ENCODE results near the gene SLC2A1. TPM values are rescaled to one million over a fixed set of nuclear protein-coding genes. Genes with fewer than 3 reads are reported as not detected.

Gene SLC2A1
- total RNA-seq, 2 experiments from 2014 or later = 168 to 170 TPM

DNA sequence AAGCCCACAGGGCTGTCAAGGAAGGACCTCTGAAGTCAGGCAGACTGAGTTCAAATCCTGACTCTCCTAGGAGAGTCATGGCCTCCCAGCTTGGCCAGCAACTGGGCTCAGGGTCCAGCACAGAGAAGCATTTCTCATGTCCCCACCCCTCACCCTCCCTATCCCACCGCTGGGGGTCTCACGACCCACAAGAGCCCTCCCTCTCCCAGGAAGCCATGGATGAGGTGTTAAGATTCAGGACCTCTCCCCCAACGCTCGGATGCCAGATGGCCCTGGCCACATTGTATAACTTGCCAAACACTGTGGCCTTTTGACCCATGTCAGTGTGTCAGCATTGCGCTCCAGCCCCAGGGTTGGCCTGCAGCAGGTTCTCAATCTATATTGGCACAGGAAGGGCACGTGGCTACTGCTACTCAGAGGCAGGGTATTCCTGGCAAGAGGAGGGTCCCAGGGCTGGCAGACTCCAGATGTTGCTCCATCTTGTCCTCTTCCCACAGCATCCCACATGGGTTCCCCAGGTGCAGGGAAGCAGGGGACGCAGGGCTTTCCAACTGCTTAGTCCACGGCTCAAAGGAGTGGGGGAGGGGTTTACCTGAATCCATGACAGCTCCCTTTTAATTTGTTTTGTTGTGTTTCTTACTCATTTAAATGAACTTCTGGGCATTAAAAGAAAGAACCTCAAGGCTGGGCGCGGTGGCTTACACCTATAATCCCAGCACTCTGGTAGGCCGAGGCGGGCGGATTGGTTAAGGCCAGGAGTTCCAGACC lies 10.5 kb downstream of the SLC2A1 start:
- ChIA-PET POLR2A (interaction anchor here (0.7 kb wide), 1 partner anchor 126 kb away, joined by 3 read pairs; no protein-coding TSS in a partner anchor), CTCF (interaction anchor here (0.6 to 1.4 kb wide), 4 partner anchors 9 to 126 kb away, joined by 3 to 5 read pairs (median 4); no protein-coding TSS in a partner anchor)

DNA sequence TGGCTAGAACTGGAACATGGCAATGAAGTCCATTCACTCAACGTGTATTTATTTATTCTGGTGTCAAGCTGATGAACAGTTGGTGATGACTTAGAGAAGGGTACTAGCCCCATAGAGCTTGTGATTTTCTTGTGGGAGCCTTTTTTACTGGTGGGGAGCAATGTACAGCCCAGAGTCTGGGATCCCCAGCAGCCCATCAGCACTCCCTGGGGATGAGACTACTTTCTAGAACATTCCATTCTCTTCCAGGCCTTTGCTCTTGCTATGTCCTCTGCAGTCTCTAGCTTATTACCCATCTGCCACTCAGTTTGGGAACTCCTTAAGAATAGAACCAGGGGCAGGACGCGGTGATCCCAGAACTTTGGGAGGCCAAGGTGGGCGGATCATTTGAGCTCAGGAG lies 11.6 kb downstream of the SLC2A1 start:
- ChIA-PET CTCF (interaction anchor here (0.6 to 1.4 kb wide), 5 partner anchors 10 to 127 kb away, joined by 3 to 5 read pairs (median 4); no protein-coding TSS in a partner anchor), POLR2A (interaction anchor here (0.7 kb wide), 1 partner anchor 127 kb away, joined by 3 read pairs; no protein-coding TSS in a partner anchor)

DNA sequence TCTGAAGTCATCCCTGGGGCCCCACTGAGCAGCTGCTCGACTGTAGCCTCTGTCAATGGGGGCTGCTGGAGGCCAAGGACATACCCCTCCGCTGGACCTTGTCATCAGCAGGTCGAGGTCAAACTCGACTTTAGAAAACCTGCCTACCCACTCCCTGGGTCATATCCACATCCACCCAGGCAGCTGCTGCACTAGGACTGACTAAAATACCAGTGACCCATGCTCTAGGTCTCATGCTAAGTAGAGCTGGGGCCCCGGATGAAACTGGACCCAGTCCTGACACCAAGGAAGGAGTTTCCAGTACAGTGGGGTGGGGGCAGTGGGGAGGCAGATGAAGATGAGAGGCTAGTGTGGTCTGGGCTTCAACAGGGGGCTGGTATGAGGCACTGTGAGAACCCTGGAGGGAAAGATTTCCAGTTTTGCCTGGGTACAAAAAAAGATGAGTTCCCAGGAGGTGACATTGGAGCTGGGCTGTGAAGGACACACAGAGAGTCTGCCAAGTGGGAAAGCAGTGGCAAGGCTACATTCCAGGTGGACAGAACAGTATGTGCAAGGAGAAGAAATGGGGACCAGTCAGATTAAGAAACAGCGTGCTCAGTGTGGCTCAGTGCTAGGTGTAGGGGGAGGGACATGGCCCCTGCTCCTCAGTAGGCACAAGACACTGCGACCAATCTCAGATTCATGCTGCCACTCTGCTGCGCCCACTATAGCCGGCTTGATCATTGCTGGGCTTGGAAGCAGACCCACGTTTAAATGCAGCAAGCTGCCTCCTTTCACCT lies 12.4 kb downstream of the SLC2A1 start:
- CTCF ChIA-PET = interaction anchor here (1.1 to 1.4 kb wide), 3 partner anchors 11 to 127 kb away, joined by 3 to 5 read pairs (median 4); no protein-coding TSS in a partner anchor
- POLR2A ChIA-PET = no interaction called here

DNA sequence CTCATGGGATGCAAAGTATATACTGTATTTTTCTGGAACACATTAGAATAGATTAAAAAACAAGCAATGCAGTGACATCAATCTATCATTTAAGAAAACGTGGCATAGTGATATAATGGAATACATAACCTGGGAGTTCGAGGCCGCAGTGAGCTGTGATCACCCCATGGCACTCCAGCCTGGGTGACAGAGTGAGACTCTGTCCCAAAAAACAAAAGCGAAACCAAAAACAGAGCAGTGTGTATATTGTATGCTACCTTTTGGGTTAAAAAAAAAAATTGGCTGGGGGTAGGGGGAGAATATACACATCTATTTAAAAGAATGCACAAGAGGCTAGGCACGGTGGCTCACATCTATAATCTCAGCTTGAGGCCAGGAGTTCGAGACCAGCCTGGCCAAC lies 13.5 kb downstream of the SLC2A1 start:
- ChIA-PET CTCF (no interaction called here), POLR2A (interaction anchor here (1.0 to 2.7 kb wide), 2 partner anchors 9 kb away, joined by 9 to 13 read pairs; no protein-coding TSS in a partner anchor)

- ChIA-PET CTCF (interaction anchor here (0.6 to 1.0 kb wide), 2 partner anchors 10 to 11 kb away, joined by 3 read pairs; no protein-coding TSS in a partner anchor), POLR2A (interaction anchor here (1.0 to 2.7 kb wide), 2 partner anchors 8 to 10 kb away, joined by 9 to 13 read pairs; no protein-coding TSS in a partner anchor)
Measured at GRCh38 chr1:42944246-42944928, 14.3 kb downstream of the SLC2A1 start.

DNA sequence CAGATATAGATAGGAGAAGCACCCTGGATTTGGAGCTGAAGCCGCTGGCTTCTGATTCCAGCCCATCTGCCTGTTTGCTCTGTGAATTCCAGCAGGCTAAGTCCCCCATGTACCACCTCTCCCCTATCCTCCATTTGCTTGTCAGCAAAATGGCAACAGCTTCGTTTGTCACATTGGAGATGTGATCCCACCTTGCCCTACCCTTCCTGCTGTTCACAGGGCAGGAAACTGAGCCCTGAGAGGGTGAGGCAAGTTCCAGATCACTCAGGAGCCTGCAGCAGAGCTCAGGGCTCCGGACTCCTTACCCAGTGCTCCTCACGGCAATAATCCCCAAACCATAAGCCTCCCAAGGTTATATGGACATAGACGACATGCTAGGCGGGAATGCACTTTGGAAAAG lies 14.9 kb downstream of the SLC2A1 start:
- ChIA-PET POLR2A (interaction anchor here (2.7 kb wide), 1 partner anchor 10 kb away, joined by 13 read pairs; no protein-coding TSS in a partner anchor), CTCF (interaction anchor here (1.0 kb wide), 1 partner anchor 10 kb away, joined by 3 read pairs; no protein-coding TSS in a partner anchor)

GRCh38 chr1:42943166-42943565 lies 15.5 kb downstream of the SLC2A1 start:
- ChIA-PET CTCF (interaction anchor here (1.0 kb wide), 1 partner anchor 11 kb away, joined by 3 read pairs; no protein-coding TSS in a partner anchor), POLR2A (interaction anchor here (2.7 kb wide), 1 partner anchor 11 kb away, joined by 13 read pairs; no protein-coding TSS in a partner anchor)

GRCh38 chr1:42942444-42942843 lies 16.2 kb downstream of the SLC2A1 start:
- POLR2A ChIA-PET = interaction anchor here (2.7 kb wide), 1 partner anchor 11 kb away, joined by 13 read pairs; no protein-coding TSS in a partner anchor

DNA sequence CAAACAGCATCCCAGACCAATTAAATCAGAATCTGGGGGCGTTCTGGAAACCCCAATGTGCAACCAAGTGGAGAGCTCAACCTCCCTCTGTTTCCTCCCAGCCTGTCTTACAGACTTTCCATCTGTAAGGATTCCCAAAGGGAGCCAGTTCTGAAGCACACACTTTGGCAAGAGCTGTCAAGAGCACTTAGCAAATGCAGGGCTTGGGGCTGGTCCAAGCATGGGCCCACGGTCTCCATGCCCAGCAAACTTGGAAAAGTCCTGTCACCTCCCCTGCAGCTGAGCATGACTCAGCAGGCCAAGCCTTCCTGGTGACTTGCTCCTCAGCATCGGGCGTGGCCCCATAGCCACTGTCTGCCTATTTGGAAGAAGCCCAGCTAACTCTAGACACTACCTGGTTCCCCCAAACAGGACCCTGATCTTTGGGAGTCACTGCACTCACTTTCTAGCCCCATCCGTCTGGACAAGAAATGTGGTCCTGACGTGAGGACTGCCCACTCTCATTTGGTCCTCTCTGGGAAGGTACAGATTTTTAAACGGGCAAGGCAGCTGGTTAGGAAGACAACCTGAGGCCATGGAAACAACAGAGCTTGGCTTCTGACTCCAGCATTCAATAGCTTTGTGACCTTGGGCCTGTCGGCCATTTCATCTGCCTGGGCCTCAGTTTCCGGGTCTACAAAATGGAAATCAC lies 16.9 kb downstream of the SLC2A1 start:
- POLR2A ChIA-PET = interaction anchor here (1.2 kb wide), 1 partner anchor 10 kb away, joined by 3 read pairs; no protein-coding TSS in a partner anchor

More at GRCh38 chr1:42942444-42942843, 16.2 kb downstream of the SLC2A1 start:
- CTCF ChIA-PET = no interaction called here

GRCh38 chr1:42940851-42941639 lies 17.6 kb downstream of the SLC2A1 start:
- ChIA-PET CTCF (interaction anchor here (1.4 kb wide), 1 partner anchor 16 kb away, joined by 3 read pairs; no protein-coding TSS in a partner anchor), POLR2A (interaction anchor here (1.2 kb wide), 1 partner anchor 9 kb away, joined by 3 read pairs; no protein-coding TSS in a partner anchor)

More for the DNA sequence above, 16.9 kb downstream of the SLC2A1 start:
- CTCF ChIA-PET = interaction anchor here (1.4 kb wide), 1 partner anchor 16 kb away, joined by 3 read pairs; no protein-coding TSS in a partner anchor

- CTCF ChIA-PET = interaction anchor here (1.0 to 1.3 kb wide), 2 partner anchors 134 to 136 kb away, joined by 3 read pairs; no protein-coding TSS in a partner anchor
- POLR2A ChIA-PET = interaction anchor here (1.5 to 2.1 kb wide), 2 partner anchors 18 to 20 kb away, joined by 4 to 19 read pairs; partner anchors contain the start of gene SLC2A1
Measured at GRCh38 chr1:42938645-42939615, 19.7 kb downstream of the SLC2A1 start.

- ChIA-PET POLR2A (interaction anchor here (1.5 to 2.1 kb wide), 3 partner anchors 17 to 21 kb away, joined by 4 to 19 read pairs (median 4); partner anchors contain the start of gene SLC2A1), CTCF (interaction anchor here (0.6 to 1.9 kb wide), 8 partner anchors 13 to 173 kb away, joined by 3 to 5 read pairs (median 3); no protein-coding TSS in a partner anchor)
Measured at GRCh38 chr1:42937836-42938644, 20.6 kb downstream of the SLC2A1 start.

- ChIA-PET POLR2A (interaction anchor here (1.5 to 2.1 kb wide), 3 partner anchors 18 to 22 kb away, joined by 4 to 19 read pairs (median 4); partner anchors contain the start of gene SLC2A1), CTCF (interaction anchor here (0.6 to 1.9 kb wide), 6 partner anchors 12 to 174 kb away, joined by 3 to 5 read pairs (median 3); no protein-coding TSS in a partner anchor)
Measured at GRCh38 chr1:42937141-42937696, 21.4 kb downstream of the SLC2A1 start.
